GM23248 (cell line): ENCODE results near the gene HEATR9. TPM values are rescaled to one million over a fixed set of nuclear protein-coding genes. Genes with fewer than 3 reads are reported as not detected.

ENCODE experiments used
- DNase-seq: peaks from one replicate; pipeline ENCODE4 v3.0.0-alpha.2; 2015
- H2AFZ ChIP-seq: fragments of 200-600 bp; sonication (generic); 2 replicates; pipeline ENCODE4 v1.6.1; 2016; ENCODE audit warnings: antibody characterized with exemption
- H3F3A ChIP-seq: fragments of 200-600 bp; sonication (generic); 2 replicates; pipeline ENCODE4 v1.6.1; 2016; ENCODE audit warnings: mild to moderate bottlenecking, antibody characterized with exemption, mixed run types; ENCODE audit not compliant: insufficient read depth
- H3K27ac ChIP-seq: fragments of 200-600 bp; sonication (generic); 2 replicates; pipeline ENCODE4 v1.5.1; 2016; ENCODE audit warnings: mild to moderate bottlenecking
- H3K27me3 ChIP-seq: fragments of 200-600 bp; sonication (generic); replicated peaks from 2 replicates; pipeline ENCODE4 v1.6.1; 2016; ENCODE audit warnings: mild to moderate bottlenecking; ENCODE audit not compliant: insufficient read depth
- H3K36me3 ChIP-seq: fragments of 200-600 bp; sonication (generic); 2 replicates; pipeline ENCODE4 v1.6.1; 2016; ENCODE audit warnings: low read depth, mild to moderate bottlenecking
- H3K4me1 ChIP-seq: fragments of 200-600 bp; sonication (generic); 2 replicates; pipeline ENCODE4 v1.6.1; 2016; ENCODE audit warnings: mild to moderate bottlenecking; ENCODE audit not compliant: insufficient read depth
- H3K4me2 ChIP-seq: fragments of 200-600 bp; sonication (generic); one replicate; pipeline ENCODE4 v1.6.1; 2016; ENCODE audit warnings: mild to moderate bottlenecking; ENCODE audit not compliant: unreplicated experiment
- H3K4me3 ChIP-seq: fragments of 200-600 bp; sonication (generic); 2 replicates; pipeline ENCODE4 v1.5.1; 2016; ENCODE audit warnings: mild to moderate bottlenecking
- H3K79me2 ChIP-seq: fragments of 200-600 bp; sonication (generic); 2 replicates; pipeline ENCODE4 v1.6.1; 2016; ENCODE audit warnings: mild to moderate bottlenecking; ENCODE audit not compliant: insufficient read depth
- H3K9ac ChIP-seq: fragments of 200-600 bp; sonication (generic); 2 replicates; pipeline ENCODE4 v1.6.1; 2016; ENCODE audit warnings: mild to moderate bottlenecking
- H3K9me2 ChIP-seq: fragments of 200-600 bp; sonication (generic); 2 replicates; pipeline ENCODE4 v1.6.1; 2016; ENCODE audit warnings: mixed run types, mild to moderate bottlenecking, moderate library complexity; ENCODE audit not compliant: insufficient read depth
- H3K9me3 ChIP-seq: fragments of 200-600 bp; sonication (generic); one replicate; pipeline ENCODE4 v1.6.1; 2017; ENCODE audit warnings: low read depth
- H4K20me1 ChIP-seq: fragments of 200-600 bp; sonication (generic); 2 replicates; pipeline ENCODE4 v1.6.0; 2016; ENCODE audit not compliant: insufficient read depth
- EZH2 ChIP-seq: fragments of 200-600 bp; sonication (generic); IDR thresholded peaks from 2 replicates; pipeline ENCODE4 v1.6.1; 2018; ENCODE audit warnings: antibody characterized with exemption, mild to moderate bottlenecking; ENCODE audit not compliant: insufficient read depth, poor library complexity, severe bottlenecking
- EZH2phosphoT487 ChIP-seq: fragments of 200-600 bp; sonication (generic); IDR thresholded peaks from 2 replicates; pipeline ENCODE4 v1.6.1; 2018; ENCODE audit warnings: antibody characterized with exemption, moderate library complexity, mild to moderate bottlenecking, low read depth; ENCODE audit not compliant: insufficient read depth
- WGBS, 2 experiments: methylation state at CpG; one replicate each; pipeline ENCODE4 v1.1.6; 2015 to 2017; ENCODE audit warnings: low lambda C conversion rate in 2 of 2, low coverage in 1 of 2; ENCODE audit errors: missing lambda C conversion rate in 2 of 2; 5-methylcytosine and 5-hydroxymethylcytosine counted together
- in situ Hi-C: fragments of 300-500 bp; cut with MboI; formaldehyde crosslinking; loops from 2 replicates; pipeline ENCODE4 v1.15.0; 2020
- polyA plus RNA-seq: library from polyadenylated mRNA; unstranded; fragments of >200 nt; fragmentation: Nextera tagmentation; extraction: Ambion mirVana; gene quantifications from 2 replicates; pipeline ENCODE4 v1.2.1, GENCODE V29; 2016
- total RNA-seq: library from RNA; depleted of rRNA; stranded (reverse); fragments of >200 nt; shearing (Covaris generic); gene quantifications from 2 replicates; pipeline ENCODE4 v1.2.3, GENCODE V29; 2014

Gene HEATR9
- total and polyA plus RNA-seq, 2 experiments from 2014 or later, result not detected

- peaks cover 9% of the 10 kb centered on the region for H3K4me1 ChIP-seq
- no peak overlapping the region for H3K9ac ChIP-seq
- no peaks in the 10 kb centered on the region; the same call in 1 of the 2 replicates for H3K27me3 ChIP-seq
- H3K36me3 ChIP-seq, result no peaks in the 10 kb centered on the region
- H3K27ac ChIP-seq, result no peak overlapping the region
- in situ Hi-C loops, result no loop called here
- H4K20me1 ChIP-seq, result no peaks in the 10 kb centered on the region
- TF ChIP-seq EZH2, result no peak
- TF ChIP-seq EZH2phosphoT487, result no peak
- no peaks in the 10 kb centered on the region for H3K9me2 ChIP-seq
- H3K4me3 ChIP-seq, result no peak overlapping the region
- DNase-seq, result peak; percentile 41
- no peaks in the 10 kb centered on the region for H3F3A ChIP-seq
- WGBS, 2 experiments, result 19 to 23% methylated on average over 5 of the region's 5 CpGs
- no peak overlapping the region for H3K4me2 ChIP-seq
- no peaks in the 10 kb centered on the region for H3K9me3 ChIP-seq
- H3K79me2 ChIP-seq, result no peaks in the 10 kb centered on the region
- no peak overlapping the region for H2AFZ ChIP-seq
These were observed 39.0 kb upstream of the HEATR9 start for GRCh38 chr17:35907691-35908090.

GRCh38 chr17:35906926-35907637 lies 38.4 kb upstream of the HEATR9 start:
- Histone ChIP-seq H3K4me1 (peaks cover 9% of the 10 kb centered on the region), H3K9ac (no peak overlapping the region), H3F3A (no peaks in the 10 kb centered on the region), H3K36me3 (no peaks in the 10 kb centered on the region), H2AFZ (no peak overlapping the region), H3K4me3 (no peak overlapping the region), H4K20me1 (no peaks in the 10 kb centered on the region), H3K27ac (no peak overlapping the region), H3K4me2 (no peak overlapping the region), H3K79me2 (no peaks in the 10 kb centered on the region), H3K27me3 (no peaks in the 10 kb centered on the region; the same call in 1 of the 2 replicates), H3K9me3 (no peaks in the 10 kb centered on the region), H3K9me2 (no peaks in the 10 kb centered on the region)
- 11 to 20% methylated on average over 3 of the region's 3 CpGs for WGBS, 2 experiments
- TF ChIP-seq EZH2 (no peak), EZH2phosphoT487 (no peak)
- in situ Hi-C loops, result no loop called here
- no peak for DNase-seq

- Histone ChIP-seq H3K79me2 (no peaks in the 10 kb centered on the region), H4K20me1 (no peaks in the 10 kb centered on the region), H3K9me3 (no peaks in the 10 kb centered on the region), H2AFZ (no peak overlapping the region), H3K36me3 (no peaks in the 10 kb centered on the region), H3K9me2 (no peaks in the 10 kb centered on the region), H3K9ac (no peak overlapping the region), H3K4me1 (peaks cover 9% of the 10 kb centered on the region), H3F3A (no peaks in the 10 kb centered on the region), H3K27me3 (no peaks in the 10 kb centered on the region; the same call in 1 of the 2 replicates), H3K4me3 (no peak overlapping the region), H3K4me2 (no peak overlapping the region), H3K27ac (no peak overlapping the region)
- TF ChIP-seq EZH2 (no peak), EZH2phosphoT487 (no peak)
- peak; percentile 51 for DNase-seq
- in situ Hi-C loops, result no loop called here
- WGBS, 2 experiments, result 47 to 54% methylated on average over 5 of the region's 5 CpGs
These were observed 37.7 kb upstream of the HEATR9 start for GRCh38 chr17:35906191-35906925.

- H4K20me1 ChIP-seq, result no peaks in the 10 kb centered on the region
- no peak for DNase-seq
- H3K4me1 ChIP-seq, result peaks cover 9% of the 10 kb centered on the region
- no peak overlapping the region for H2AFZ ChIP-seq
- no peaks in the 10 kb centered on the region; the same call in 1 of the 2 replicates for H3K27me3 ChIP-seq
- no peak for TF ChIP-seq EZH2phosphoT487
- TF ChIP-seq EZH2, result no peak
- no peaks in the 10 kb centered on the region for H3F3A ChIP-seq
- H3K4me2 ChIP-seq, result no peak overlapping the region
- no peak overlapping the region for H3K27ac ChIP-seq
- H3K36me3 ChIP-seq, result no peaks in the 10 kb centered on the region
- no peaks in the 10 kb centered on the region for H3K9me3 ChIP-seq
- WGBS, 2 experiments, result 54% methylated on average over 5 of the region's 5 CpGs
- no peaks in the 10 kb centered on the region for H3K9me2 ChIP-seq
- no peak overlapping the region for H3K9ac ChIP-seq
- no peak overlapping the region for H3K4me3 ChIP-seq
- H3K79me2 ChIP-seq, result no peaks in the 10 kb centered on the region
- in situ Hi-C loops, result no loop called here
These were observed 34.8 kb upstream of the HEATR9 start for GRCh38 chr17:35903451-35903850.
